ENCODE results near the gene NPFFR2.

The NPFFR2 gene

GRCh38 chr4:72016011-72016410 lies 15.8 kb upstream of the NPFFR2 start:
- DNase-seq (ENCODE audit: low read depth) = no peak
- no peak overlapping the region for H3K4me3 ChIP-seq (ENCODE audit: low read depth, low read length)
- TF ChIP-seq CTCF (conservative IDR thresholded peaks at IDR 0.05; ENCODE audit: low read depth, low read length) = no peak

- H3K4me3 ChIP-seq (ENCODE audit: low read depth, low read length) = no peak overlapping the region
- no peak for DNase-seq (ENCODE audit: low read depth)
- TF ChIP-seq CTCF (conservative IDR thresholded peaks at IDR 0.05; ENCODE audit: low read depth, low read length) = no peak
These were observed 12.1 kb upstream of the NPFFR2 start for GRCh38 chr4:72019688-72020087.

- no peak for DNase-seq (ENCODE audit: low read depth)
- no peak overlapping the region for H3K4me3 ChIP-seq (ENCODE audit: low read depth, low read length)
- TF ChIP-seq CTCF (conservative IDR thresholded peaks at IDR 0.05; ENCODE audit: low read depth, low read length) = no peak
These were observed 9.2 kb upstream of the NPFFR2 start for GRCh38 chr4:72022553-72022952.

- no peak overlapping the region for H3K4me3 ChIP-seq (ENCODE audit: low read depth, low read length)
- TF ChIP-seq CTCF (conservative IDR thresholded peaks at IDR 0.05; ENCODE audit: low read depth, low read length) = no peak
- DNase-seq (ENCODE audit: low read depth) = no peak
These were observed 23.8 kb downstream of the NPFFR2 start for GRCh38 chr4:72055566-72055965.

GRCh38 chr4:72063726-72064125 lies 31.9 kb downstream of the NPFFR2 start:
- no peak overlapping the region for H3K4me3 ChIP-seq (ENCODE audit: low read depth, low read length)
- DNase-seq (ENCODE audit: low read depth) = no peak
- no peak for TF ChIP-seq CTCF (conservative IDR thresholded peaks at IDR 0.05; ENCODE audit: low read depth, low read length)

- H3K4me3 ChIP-seq (ENCODE audit: low read depth, low read length) = no peak overlapping the region
- no peak for TF ChIP-seq CTCF (conservative IDR thresholded peaks at IDR 0.05; ENCODE audit: low read depth, low read length)
- no peak for DNase-seq (ENCODE audit: low read depth)
These were observed 35.3 kb downstream of the NPFFR2 start for GRCh38 chr4:72067051-72067450.

- TF ChIP-seq CTCF (conservative IDR thresholded peaks at IDR 0.05; ENCODE audit: low read depth, low read length) = no peak
- no peak overlapping the region for H3K4me3 ChIP-seq (ENCODE audit: low read depth, low read length)
- no peak for DNase-seq (ENCODE audit: low read depth)
These were observed 42.0 kb downstream of the NPFFR2 start for GRCh38 chr4:72073816-72074215.
